Large intestine (tissue), 3 donors: Measurements from ENCODE around the gene CTXN3. TPM values are rescaled to one million over a fixed set of nuclear protein-coding genes. Genes with fewer than 3 reads are reported as not detected.

Experiments
- DNase-seq, 2 donors: peaks; one replicate each; pipeline versions ENCODE4 v3.0.0 to v3.0.0-alpha.2; 2013
- H3K27ac ChIP-seq: one replicate; pipeline ENCODE4 v1.5.1; 2013; ENCODE audit warnings: low read length
- H3K27me3 ChIP-seq: 2 replicates; pipeline ENCODE4 v1.6.1; 2013; ENCODE audit warnings: low read length; ENCODE audit not compliant: control insufficient read depth, insufficient read depth
- H3K36me3 ChIP-seq: 2 replicates; pipeline ENCODE4 v1.6.1; 2013; ENCODE audit warnings: low read length; ENCODE audit not compliant: control insufficient read depth, insufficient read depth
- H3K4me1 ChIP-seq: one replicate; pipeline ENCODE4 v1.6.1; 2013; ENCODE audit warnings: low read length; ENCODE audit not compliant: control insufficient read depth, insufficient read depth
- H3K4me3 ChIP-seq: one replicate; pipeline ENCODE4 v1.5.1; 2013; ENCODE audit warnings: low read length
- H3K9me3 ChIP-seq: one replicate; pipeline ENCODE4 v1.6.1; 2013; ENCODE audit warnings: mild to moderate bottlenecking, low read depth, low read length, moderate library complexity; ENCODE audit not compliant: control insufficient read depth
- WGBS: methylation state at CpG from one replicate; pipeline ENCODE4 v1.1.5; 2013; ENCODE audit warnings: low lambda C conversion rate; ENCODE audit not compliant: insufficient coverage; 5-methylcytosine and 5-hydroxymethylcytosine counted together
- polyA plus RNA-seq: library from polyadenylated mRNA; unstranded; fragments of 120-200 nt; gene quantifications from one replicate; pipeline ENCODE4 v1.2.1, GENCODE V29; 2013

Gene CTXN3
- polyA plus RNA-seq, 1 donor, result not detected

- DNase-seq, result no peak
- Histone ChIP-seq H3K4me1 (peaks cover 10% of the 10 kb centered on the region), H3K9me3 (no peaks in the 10 kb centered on the region), H3K27me3 (no peaks in the 10 kb centered on the region), H3K27ac (no peak overlapping the region), H3K4me3 (no peak overlapping the region), H3K36me3 (no peaks in the 10 kb centered on the region)
- WGBS, result no CpG with 5 or more reads among the region's 6 CpGs
These were observed 47.8 kb downstream of the CTXN3 start for GRCh38 chr5:127696683-127697082.

DNA sequence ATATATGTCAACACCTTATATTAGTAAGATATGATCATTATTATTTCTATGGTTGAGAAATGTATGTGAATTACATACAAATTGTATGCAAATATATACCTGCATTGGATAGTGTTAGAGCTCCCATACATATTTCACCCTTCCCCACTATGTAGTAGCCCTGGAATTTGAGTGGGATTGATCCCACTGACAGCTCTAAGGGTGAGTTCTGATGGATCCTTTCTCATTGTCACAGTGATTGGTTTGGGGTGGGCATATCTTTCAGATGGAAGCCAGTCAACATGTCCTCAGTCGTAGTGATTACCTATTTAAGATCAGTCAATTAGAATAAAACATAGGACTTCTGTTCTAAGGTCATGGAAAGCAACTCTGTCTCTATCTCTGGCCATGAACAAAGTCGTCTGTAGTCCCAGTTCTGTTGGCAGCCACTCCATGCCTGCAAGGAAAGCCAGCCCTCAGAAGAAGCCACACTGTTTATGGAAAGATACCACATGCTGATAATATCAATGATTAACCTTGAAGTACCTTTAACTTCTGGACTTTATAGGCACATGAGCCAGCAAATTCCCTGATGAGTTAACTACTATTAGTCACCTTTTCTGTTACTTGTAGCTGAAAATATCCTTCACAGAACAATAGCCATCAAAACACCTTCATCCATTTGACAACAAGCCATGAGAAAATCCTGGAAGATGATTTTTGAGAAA is 49.2 kb downstream of the CTXN3 start:
- H3K4me3 ChIP-seq, result no peak overlapping the region
- no CpG with 5 or more reads among the region's 2 CpGs for WGBS
- peaks cover 10% of the 10 kb centered on the region for H3K4me1 ChIP-seq
- no peaks in the 10 kb centered on the region for H3K27me3 ChIP-seq
- DNase-seq, result peak; percentile 37 to 72
- no peaks in the 10 kb centered on the region for H3K36me3 ChIP-seq
- H3K9me3 ChIP-seq, result no peaks in the 10 kb centered on the region
- H3K27ac ChIP-seq, result peak overlapping the region; percentile 20

DNA sequence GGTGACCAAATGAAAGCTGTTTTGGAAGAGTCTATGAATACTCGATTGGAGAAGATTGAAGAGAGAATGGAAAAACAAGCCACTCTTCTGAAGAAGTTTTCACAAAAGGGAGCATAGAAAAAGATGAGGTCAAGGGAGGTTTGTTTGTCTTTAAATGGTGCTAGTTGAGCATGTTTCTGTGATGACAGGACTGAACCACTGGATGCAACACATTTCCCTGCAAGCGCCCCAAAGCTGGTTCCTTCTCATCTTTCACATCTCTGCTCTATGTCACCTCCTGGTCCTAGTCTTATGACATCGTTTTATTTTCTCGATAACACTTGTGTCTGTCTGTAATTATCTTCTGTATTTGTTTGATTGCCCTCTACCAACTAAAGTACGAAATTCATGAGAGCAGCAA is 50.5 kb downstream of the CTXN3 start:
- Histone ChIP-seq H3K36me3 (no peaks in the 10 kb centered on the region), H3K4me3 (no peak overlapping the region), H3K27me3 (no peaks in the 10 kb centered on the region), H3K4me1 (peaks cover 10% of the 10 kb centered on the region), H3K27ac (no peak overlapping the region), H3K9me3 (no peaks in the 10 kb centered on the region)
- DNase-seq, result no peak
- 93% methylated on average over 5 of the region's 5 CpGs for WGBS

DNA sequence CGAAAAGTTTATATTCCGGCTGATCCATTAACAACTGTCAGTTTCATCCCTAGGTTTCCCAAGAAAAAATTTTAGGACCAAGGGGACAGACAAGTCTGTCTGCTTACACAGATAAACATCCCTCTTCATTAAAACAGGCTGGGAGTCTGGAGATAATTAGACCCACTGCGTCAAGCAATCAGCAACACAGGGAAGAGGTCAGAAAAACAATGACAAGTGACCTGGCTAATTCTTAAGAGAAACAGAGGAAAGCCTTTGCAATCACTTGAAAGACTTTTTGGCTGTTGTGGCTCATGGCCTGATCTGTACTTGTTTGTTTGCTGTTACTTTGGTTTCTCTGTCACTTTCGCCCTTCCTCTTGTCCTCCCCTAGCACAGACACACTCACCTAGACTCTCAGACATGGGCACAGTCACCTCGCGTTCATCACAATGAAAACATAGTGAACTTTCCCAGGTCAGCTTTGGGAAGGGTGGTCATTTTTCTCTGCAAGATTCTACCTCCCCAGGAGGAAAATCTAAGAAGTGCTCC is 51.4 kb downstream of the CTXN3 start:
- WGBS, result 94% methylated on average over 3 of the region's 6 CpGs

DNA sequence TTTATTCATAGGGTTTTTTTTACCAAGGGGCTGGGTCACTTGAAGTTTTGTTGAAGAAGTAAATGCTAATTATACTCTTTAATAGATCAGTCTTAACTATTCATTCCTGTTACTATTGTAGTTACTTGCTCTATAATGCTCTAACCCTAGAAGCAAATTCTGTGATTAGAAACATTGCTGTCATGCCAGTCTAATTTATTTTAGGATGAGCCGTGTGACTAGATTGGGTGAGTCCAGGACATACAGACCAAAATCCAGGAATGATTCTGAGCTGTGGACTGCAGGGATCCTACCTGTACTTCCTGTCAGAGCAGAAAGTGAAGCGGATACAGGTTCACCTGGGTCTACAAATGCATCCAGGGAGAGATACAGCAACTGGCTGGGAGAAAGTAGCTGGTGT is 53.6 kb downstream of the CTXN3 start:
- H3K36me3 ChIP-seq, result no peaks in the 10 kb centered on the region
- peaks cover 10% of the 10 kb centered on the region for H3K4me1 ChIP-seq
- no CpG with 5 or more reads among the region's 2 CpGs for WGBS
- DNase-seq, result no peak
- H3K9me3 ChIP-seq, result no peaks in the 10 kb centered on the region
- no peaks in the 10 kb centered on the region for H3K27me3 ChIP-seq
- no peak overlapping the region for H3K27ac ChIP-seq
- H3K4me3 ChIP-seq, result no peak overlapping the region

More for the DNA sequence above, 51.4 kb downstream of the CTXN3 start:
- Histone ChIP-seq H3K9me3 (no peaks in the 10 kb centered on the region), H3K4me1 (peaks cover 10% of the 10 kb centered on the region), H3K27me3 (no peaks in the 10 kb centered on the region), H3K4me3 (no peak overlapping the region), H3K36me3 (no peaks in the 10 kb centered on the region), H3K27ac (no peak overlapping the region)
- no peak for DNase-seq

DNA sequence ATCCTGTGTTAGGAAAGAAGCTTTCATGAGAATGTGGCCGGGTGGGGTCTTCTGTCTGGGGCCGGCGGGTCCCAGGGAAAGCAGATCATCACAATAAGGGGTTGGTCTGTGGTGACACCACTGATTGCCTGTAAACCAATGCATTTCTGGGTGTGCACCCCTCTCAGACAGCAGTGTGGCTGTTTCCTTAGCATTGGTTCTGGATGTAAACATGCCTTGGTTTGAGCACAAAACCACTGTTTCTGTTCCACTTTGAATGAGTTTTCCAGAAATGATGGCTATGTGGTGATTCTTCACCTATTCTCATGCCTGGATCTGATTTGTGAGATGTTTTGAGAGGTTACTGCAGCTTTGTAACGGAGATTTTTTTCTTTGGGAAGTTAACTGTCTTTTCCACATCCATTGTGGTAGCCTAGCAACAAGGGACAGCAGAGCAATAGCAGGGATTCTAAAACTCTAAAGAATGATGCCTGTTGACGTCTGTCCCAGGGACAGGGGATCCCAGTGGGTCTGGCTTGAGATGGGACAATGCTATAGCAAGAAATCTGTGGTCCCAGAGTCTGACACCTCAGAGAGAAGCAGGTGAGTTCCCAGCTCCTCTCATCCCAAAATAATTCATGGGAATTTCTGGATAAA is 54.2 kb downstream of the CTXN3 start, which contains the start of gene CCDC192:
Gene CCDC192 (plus strand): TSS at position 466 of the 636 bp plus-strand sequence. CDS start 55 bp downstream, at position 521.
- WGBS, result 80% methylated on average over 1 of the region's 5 CpGs
- Histone ChIP-seq H3K9me3 (no peaks in the 10 kb centered on the region), H3K27me3 (no peaks in the 10 kb centered on the region), H3K4me1 (peaks cover 7% of the 10 kb centered on the region), H3K36me3 (no peaks in the 10 kb centered on the region), H3K27ac (no peak within 1 kb of the TSS), H3K4me3 (no peak within 1 kb of the TSS)
- no peak for DNase-seq

- Histone ChIP-seq H3K4me1 (no peaks in the 10 kb centered on the region), H3K27me3 (no peaks in the 10 kb centered on the region), H3K4me3 (no peak overlapping the region), H3K27ac (no peak overlapping the region), H3K36me3 (no peaks in the 10 kb centered on the region), H3K9me3 (no peaks in the 10 kb centered on the region)
- WGBS, result no CpG with 5 or more reads among the region's 4 CpGs
- DNase-seq, result no peak
These were observed 56.4 kb downstream of the CTXN3 start for GRCh38 chr5:127705120-127705892.

GRCh38 chr5:127706691-127707090 is 57.8 kb downstream of the CTXN3 start:
- DNase-seq, result no peak
- H3K9me3 ChIP-seq, result no peaks in the 10 kb centered on the region
- no peak overlapping the region for H3K27ac ChIP-seq
- H3K27me3 ChIP-seq, result no peaks in the 10 kb centered on the region
- 71% methylated on average over 1 of the region's 1 CpG for WGBS
- H3K4me3 ChIP-seq, result no peak overlapping the region
- H3K4me1 ChIP-seq, result no peaks in the 10 kb centered on the region
- H3K36me3 ChIP-seq, result no peaks in the 10 kb centered on the region

- Histone ChIP-seq H3K27ac (no peak overlapping the region), H3K9me3 (no peaks in the 10 kb centered on the region), H3K27me3 (no peaks in the 10 kb centered on the region), H3K4me1 (no peaks in the 10 kb centered on the region), H3K36me3 (no peaks in the 10 kb centered on the region), H3K4me3 (no peak overlapping the region)
- 74% methylated on average over 3 of the region's 3 CpGs for WGBS
- DNase-seq, result no peak
These were observed 58.3 kb downstream of the CTXN3 start for GRCh38 chr5:127707209-127707608.
